Erythroblast (primary cell): ENCODE results near the gene KIAA1958.

Experiments
- GATA1 ChIP-seq: IDR thresholded peaks from 2 replicates; pipeline ENCODE4 v1.6.1; 2011; ENCODE audit warnings: low read depth, mild to moderate bottlenecking, control low read depth, low read length, moderate library complexity
- POLR2A ChIP-seq: IDR thresholded peaks from 2 replicates; pipeline ENCODE4 v1.6.1; 2011; ENCODE audit warnings: mild to moderate bottlenecking, low read length

DNA sequence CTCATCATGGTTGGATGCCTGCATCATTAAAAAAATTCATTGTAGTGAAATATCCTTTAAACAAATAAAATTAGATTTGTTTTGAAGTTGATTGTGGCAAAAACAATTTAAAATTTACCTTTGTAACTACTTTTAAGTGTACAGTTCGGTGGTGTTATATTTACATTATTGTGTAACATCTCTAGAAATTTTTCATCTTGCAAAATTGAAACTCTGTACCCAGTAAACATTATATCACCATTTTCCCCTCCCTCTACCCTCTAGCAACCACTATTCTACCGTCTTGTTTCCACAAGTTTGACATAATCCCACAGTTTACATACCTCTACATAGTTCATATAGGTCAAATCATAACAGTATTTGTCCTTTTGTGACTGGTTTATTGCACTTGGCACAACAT lies 2.0 kb upstream of the KIAA1958 start:
- TF ChIP-seq POLR2A (no peak), GATA1 (no peak)
